GM19025 (cell line): Measurements from ENCODE around the gene MESP1.

Experiments
- ATAC-seq: cut with Tn5 transposase; IDR thresholded peaks from one replicate; pipeline ENCODE4 v1.9.1; 2021; ENCODE audit warnings: mild to moderate bottlenecking, low read depth, moderate library complexity; ENCODE audit not compliant: unreplicated experiment

The MESP1 gene

GRCh38 chr15:89732451-89733172, 18.4 kb downstream of the MESP1 start:
- no peak for ATAC-seq

GRCh38 chr15:89731275-89731674, 19.8 kb downstream of the MESP1 start:
- ATAC-seq: no peak

GRCh38 chr15:89728254-89728653, 22.8 kb downstream of the MESP1 start:
- ATAC-seq: no peak

- ATAC-seq: no peak
These were observed 26.0 kb downstream of the MESP1 start for GRCh38 chr15:89725064-89725463.

- ATAC-seq: no peak
These were observed 26.4 kb downstream of the MESP1 start for GRCh38 chr15:89724621-89725020.

- no peak for ATAC-seq
These were observed 28.0 kb downstream of the MESP1 start for GRCh38 chr15:89723031-89723430.

GRCh38 chr15:89714775-89715174, 36.3 kb downstream of the MESP1 start:
- no peak for ATAC-seq

- no peak for ATAC-seq
These were observed 43.5 kb downstream of the MESP1 start for GRCh38 chr15:89707577-89707976.

GRCh38 chr15:89704411-89704810, 46.6 kb downstream of the MESP1 start:
- no peak for ATAC-seq
